Inferior parietal cortex (tissue), 1 donor: ENCODE results near the gene ENGASE.

ENCODE experiments used
- DNase-seq: peaks from one replicate; pipeline ENCODE4 v3.0.0-alpha.2; 2016; ENCODE audit errors: extremely low spot score

ENGASE gene

DNA sequence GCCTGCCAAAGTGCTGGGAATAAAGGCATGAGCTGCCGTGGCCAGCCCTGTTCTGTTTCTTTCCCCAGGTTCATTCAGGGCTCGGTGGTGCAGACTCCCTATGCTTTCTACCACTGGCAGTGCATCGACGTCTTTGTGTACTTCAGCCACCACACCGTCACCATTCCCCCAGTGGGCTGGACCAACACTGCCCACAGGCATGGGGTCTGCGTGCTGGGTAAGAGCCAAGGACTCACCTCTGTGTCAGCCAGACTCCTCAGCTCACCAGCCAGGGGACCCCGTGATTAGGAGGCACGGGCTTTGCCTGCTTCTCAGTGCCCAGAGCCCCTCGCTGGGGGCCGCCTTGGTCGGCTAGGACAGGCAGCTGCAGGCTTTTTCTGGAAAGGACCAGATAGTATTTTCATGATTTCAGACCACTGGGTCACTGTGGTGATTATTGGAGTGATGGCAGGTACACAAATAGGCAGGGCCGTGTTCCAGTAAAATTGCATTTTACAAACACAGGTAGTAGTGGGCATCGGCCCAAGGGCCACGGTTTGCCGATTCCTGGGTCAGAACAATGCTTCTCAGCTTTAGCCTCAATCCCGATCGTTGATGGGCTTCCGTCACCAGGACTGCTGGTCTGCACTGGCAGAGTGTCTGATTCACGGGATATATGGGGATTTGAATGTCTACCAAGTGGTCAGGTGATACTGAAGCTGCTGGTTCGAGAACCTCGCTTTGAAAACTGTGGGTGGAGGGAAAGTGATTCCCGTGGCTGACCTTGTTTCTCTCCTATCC lies 5.0 kb downstream of the ENGASE start:
- peak; percentile 13 for DNase-seq

DNA sequence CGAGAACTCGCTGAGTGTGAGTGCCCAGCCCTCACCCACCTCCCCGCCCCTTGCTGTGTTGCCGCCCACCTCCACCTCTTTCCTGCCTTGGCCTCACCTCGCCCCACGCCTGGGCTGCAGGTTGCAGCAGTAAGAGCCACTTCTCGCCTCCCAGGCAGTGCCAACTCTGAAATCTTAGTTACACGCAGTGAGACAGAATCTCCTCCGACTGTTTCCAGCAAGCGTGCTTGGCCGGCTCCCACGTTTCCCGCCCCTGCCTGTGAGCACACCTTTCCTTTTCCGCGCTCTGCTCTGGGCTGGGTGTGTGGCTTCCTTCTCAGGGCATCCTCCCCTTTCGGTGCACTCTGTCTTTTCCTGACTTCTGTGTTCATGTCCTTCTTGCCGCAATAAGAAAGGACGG lies 5.7 kb downstream of the ENGASE start:
- DNase-seq: no peak

DNA sequence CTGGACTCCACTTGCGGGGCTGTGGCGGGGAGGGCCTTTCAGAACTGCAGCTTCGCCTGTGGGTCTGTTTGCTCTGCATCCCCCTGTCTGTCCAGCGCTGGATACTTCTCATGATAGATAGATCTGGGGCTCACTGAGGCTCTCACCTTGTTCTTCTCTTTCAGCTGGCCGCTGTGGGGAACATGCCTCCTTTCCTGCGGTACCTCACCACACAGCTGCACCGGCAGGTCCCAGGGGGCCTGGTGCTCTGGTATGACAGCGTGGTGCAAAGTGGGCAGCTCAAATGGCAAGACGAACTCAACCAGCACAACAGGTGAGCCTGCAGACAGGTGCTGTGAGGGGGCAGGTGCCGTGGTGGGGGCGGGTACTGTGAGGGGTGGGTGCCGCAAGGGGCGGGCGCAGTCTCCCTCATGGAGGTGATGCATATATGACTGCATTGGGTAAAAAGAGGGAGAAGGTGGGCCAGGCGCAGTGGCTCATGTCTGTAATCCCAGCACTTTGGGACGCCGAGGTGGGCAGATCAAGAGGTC lies 6.2 kb downstream of the ENGASE start:
- DNase-seq: no peak

DNA sequence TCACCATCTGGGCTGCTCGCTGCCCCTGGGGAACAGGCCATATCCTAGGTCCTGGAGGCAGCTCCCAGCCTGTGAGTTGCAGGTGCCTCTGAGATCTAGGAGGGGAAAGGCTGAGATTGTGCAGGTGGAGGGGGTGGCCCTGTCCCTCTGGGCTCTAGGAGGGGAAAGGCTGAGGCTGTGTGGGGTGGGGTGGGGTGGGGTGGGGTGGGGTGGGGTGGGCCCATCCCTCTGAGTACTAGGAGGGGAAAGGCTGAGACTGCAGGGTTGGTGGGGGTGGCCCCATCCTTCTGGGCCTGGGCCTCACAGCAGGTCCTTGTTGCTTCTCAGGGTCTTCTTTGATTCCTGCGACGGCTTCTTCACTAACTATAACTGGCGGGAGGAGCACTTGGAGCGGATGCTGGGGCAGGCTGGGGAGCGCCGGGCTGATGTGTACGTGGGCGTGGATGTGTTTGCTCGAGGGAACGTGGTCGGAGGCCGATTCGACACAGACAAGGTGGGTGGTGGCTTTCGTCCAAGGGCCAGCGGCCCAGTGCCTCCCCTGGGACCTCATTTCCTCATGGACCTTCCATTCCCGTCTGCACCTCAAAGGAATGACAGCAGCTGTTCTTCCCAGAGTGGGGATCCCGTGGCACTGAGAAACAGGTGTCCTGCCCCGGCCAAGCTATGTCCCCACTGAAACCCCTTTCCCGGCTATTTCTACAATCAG lies 7.1 kb downstream of the ENGASE start:
- DNase-seq: no peak

DNA sequence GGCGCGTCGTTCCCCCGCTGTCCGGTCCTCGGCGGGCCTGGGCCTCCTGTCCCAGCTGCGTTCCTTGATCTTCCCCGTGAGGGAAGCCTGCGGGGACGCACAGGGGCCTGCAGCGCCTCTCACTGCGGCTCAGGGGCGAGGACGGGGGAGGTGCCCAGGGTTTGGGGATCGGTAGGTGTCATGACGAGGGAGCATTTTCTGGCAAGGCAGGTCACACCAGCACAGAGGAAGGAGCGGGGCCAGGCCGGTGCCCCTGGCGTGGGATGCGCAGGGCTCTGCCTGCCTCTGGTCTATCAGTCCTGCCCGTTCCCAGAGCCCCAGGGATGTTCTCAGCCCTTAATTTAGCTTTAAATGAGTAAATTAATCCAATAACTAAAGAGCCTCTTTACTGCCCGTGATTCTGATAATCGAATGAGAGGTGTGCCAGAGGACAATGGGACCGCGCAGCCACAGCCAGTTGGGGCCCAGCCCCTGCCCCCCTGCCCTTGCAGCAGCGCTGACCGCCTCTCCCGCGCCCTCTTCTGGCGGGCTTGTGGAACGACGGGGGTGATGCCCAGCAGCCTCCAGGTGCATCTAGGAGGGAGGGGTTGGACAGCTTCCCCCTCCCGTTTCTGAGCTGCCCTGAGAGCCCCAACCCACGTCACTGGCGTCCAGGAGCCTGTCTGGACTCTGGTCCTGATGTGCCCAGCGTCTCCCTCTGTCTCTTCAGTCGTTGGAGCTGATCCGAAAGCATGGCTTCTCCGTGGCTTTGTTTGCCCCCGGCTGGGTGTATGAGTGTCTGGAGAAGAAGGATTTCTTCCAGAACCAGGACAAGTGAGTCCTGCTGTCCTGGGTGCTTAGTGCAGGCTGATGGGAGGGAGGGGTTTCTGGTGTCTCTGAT lies 7.9 kb downstream of the ENGASE start:
- DNase-seq: peak; percentile 17

DNA sequence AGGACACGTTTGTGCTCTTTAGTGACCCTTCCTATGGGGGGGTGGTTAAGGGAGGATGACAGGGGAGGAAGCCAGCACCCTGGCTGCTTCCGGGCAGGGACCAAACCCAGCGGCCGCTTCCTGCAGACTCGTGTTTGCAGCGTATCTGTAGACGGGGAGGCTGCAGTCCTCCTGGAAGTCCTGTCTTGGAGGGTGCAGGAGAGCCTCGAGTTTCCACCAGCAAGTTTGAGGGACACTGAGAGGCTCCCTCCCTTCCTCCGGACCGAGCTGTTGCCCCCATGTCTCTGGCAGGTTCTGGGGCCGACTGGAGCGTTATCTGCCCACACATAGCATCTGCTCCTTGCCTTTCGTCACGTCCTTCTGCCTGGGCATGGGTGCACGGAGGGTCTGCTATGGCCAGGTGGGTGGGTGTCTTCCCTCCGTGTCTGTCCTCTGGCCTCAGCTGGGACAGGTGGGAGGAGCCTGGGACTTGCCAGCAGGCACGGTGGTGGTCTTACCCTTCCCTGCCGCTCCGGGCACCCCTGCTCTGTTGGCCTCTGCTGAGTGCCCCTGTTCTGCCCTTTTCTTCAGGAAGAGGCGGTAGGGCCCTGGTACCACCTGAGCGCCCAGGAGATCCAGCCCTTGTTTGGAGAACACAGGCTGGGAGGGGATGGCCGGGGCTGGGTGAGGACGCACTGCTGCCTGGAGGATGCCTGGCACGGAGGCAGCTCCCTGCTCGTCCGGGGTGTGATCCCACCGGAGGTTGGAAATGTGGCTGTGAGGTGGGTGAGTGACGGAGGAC lies 8.8 kb downstream of the ENGASE start:
- no peak for DNase-seq

DNA sequence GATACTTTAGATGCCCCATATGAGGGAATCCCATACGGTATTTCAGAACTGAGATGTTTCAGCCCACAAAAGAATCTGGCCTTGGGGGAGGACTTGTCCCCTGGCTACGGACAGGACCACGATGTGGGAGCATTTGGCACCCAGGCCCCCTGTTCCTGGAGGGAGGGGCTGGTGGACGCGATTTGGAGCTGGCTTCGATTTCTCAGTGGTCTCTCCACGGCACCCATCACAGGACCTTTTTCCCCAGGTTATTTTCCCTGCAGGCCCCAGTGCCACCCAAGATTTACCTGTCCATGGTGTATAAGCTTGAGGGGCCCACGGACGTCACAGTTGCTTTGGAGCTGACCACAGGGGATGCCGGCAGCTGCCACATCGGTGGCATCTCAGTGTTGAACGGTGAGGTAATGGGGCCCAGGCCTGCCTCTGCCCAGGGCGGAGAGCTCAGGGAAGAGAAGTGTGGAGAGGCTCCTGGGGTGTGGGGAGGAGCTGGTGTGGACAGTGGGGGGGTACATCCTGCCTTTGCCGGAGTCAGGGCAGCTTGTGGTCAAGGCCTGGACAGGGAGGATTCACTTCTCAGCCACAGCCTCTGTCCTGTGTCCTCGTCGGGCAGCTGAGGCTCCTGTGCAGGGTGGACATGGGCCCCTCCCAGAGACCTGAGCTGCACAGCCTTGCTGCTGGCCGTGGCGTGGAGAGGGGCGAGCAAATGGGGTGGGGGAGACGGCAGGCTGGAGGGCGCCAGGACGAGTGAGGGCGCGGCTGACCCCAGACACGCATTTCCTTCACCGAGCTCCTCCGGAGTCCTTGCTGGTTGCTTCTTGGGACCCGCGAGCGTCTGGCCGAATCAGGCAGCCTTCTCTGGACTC lies 9.9 kb downstream of the ENGASE start:
- no peak for DNase-seq

DNA sequence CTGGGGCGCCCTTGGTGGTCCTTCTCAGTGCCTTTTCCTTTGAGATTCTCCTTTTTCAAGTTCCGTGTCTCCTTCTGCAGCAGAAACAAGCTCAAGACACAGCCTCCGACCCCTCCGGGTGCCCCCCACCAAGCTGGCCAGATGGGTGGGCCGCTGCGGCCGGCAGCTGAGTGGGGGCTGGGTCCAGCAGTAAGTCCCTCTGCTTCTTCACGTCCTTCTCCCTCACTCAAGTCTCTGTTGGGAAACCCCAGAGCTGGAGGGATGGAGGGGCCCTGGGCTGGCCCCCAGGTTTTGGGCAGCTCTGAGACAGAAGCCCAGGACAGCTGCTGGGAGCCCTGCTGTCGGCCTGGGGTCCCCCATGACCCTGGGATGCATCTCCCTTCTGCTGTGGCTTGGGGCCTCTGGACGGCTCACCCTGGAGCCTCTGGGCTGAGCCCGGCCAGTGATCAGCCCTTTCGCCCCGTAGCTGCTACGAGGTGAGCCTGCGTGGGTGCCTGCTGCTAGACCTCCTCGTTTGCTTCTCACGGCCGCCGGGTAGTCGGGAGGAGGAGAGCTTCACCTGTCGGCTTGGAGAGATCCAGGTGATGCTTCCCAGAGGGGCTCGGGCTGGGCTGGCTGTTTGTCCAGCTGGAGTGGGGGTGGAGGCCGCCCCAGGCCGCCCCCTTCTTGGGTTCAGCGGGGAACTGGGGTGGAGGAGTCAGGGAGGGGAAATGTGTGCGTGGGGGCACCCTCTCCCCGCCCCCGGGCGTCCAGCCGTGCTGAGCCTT lies 10.7 kb downstream of the ENGASE start:
- DNase-seq: no peak

DNA sequence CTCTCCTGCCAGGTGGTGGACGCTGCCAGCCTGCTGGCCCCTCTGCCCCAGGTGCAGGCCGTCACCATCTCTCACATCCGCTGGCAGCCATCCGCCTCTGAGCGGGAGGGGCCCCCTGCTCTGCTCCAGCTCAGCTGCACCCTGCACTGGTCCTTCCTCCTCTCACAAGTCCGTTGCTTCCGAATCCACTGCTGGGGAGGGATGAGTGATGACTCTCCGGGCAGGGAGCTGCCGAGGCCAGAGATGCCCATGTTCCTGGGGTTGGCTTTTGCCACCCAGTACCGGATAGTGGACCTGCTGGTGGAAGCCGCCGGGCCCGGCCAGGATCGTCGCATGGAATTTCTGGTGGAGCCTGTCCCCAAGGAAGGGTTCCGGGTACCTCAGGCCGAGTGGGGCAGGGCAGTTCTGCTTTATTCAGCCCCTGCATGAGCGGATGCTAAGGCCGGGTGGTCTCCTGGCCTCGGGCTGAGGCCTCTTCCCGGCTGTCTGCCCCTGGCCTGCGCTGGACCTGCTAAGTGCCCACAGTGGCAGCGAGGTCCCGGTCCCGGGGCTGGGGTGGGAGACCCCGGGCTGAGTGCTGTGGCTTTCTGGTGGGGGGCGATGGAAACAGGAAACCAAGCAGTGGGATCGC lies 11.4 kb downstream of the ENGASE start:
- DNase-seq: no peak

DNA sequence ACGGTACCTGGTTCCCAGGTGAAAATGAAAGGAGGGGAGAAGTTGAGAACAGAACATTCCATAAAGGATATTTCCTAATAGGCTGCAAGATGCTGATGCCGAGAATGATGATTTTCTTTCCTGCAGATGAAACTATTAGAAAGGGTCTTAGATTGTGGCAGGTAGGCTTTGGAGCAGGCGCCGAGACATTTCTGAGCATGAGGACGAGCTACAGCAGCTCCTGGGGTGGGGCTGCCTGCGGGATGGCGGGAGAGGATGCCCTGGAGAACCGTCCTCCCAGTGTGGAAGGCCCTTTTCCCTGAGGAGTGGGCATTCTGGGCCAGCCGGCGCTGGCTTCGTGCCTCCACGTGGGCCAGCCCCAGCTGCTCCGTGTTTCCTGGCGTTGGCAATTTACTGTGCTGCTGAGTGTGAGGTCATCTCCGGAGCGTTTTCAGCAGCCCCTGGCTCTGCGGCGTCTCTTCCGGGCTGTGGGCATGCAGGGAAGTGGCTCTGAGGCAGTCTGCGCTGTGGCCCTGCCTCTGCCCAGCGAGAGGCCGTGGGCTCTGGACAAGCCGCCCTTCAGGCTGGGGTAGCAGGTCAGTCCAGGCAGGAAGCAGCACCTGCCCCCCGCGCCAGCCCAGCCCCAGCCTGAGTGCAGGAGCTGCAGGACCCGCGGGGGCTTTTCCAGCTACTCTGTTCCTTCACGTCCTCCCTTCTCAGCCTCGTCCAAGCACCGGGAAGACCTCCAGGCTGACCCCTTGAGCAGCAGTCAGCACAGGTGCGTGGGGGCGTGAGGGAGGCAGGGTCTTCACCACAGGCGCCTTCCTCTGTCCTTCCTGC lies 12.2 kb downstream of the ENGASE start:
- DNase-seq: no peak

DNA sequence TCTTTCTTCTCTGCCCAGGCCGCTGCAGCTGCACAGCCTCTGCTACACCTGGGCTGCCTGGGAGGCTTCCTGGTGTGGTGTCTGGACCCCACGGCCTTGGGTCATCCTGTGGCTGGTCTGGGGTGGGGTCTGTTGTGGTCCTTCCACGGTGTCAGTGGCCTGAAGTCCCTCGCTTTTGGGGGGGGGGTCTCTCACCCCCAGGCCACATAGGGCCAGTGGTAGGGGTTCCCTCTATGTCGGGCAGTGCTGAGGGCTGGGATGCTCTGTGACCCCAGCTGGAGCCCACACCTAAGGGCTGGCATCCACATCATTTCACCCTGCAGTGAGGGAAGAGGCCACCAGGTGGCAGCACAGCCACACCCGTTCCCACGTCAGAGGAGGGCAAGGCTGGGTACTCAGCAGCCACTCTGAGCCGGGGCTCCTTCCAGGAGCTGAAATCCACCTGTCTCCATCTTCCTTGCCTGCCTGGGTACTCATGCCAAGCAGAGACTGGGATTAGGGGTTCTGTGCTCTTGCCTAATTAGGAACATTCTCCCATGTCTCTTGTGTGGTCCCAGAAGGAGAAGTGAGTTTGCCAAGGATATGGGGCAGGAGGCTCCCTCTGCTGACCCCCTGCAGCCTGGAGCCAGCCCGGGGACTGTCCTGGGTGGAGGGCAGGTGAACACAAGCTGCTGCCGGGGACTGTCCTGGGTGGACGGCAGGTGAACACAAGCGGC lies 13.0 kb downstream of the ENGASE start:
- peak; percentile 81 for DNase-seq

DNA sequence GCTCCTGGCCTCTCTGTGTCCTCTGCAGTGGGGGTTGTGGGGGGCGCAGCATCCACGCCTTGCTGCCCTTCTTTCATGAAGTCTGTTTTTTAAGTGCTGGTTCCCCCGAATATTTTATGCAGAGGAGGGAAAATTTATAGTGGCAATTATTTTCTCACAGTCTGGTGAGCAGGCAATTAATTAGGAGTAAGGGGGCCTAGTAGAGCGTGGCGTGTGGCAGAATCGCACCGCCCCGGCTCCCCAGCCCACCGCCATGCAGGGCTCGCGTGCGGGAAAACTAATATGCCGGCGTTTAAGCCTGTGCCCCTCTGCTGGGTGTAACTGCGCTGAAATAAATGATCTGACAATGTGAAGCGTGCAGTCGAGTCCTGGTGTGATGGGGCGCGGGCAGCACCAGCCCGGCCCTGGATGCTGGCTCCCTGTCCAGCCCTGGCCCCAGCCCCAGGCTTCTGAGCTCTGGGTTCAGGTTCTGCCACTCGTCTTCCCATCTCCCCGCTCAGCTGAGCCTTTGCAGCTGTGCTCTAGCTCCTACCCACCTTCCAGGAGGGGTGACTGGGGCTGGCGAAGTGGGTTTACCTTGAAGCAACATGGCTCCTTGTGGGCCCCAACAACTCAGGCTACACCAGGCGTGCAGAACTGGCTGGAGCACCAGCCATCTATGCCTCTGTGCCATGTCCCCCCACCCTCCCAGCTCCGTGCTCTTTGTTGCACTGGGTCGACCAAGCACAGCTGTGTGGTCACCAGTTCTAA lies 13.8 kb downstream of the ENGASE start:
- DNase-seq: no peak

DNA sequence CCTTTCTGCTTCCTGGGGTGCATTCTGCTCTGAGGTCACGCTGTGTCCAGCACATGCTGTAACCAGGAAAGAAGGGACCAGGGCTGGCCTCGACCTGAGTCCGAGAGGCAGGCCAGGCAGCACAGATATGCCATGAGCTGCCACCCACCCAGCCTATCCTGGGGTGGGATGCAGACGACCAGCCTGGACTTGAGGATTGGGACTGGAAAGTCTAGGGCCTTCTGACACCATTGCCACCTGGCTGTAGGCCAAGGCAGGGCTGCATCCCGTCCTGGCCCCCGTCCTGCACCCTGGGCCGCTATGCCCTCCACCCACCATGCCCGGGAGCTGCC lies 14.3 kb downstream of the ENGASE start:
- DNase-seq: no peak

DNA sequence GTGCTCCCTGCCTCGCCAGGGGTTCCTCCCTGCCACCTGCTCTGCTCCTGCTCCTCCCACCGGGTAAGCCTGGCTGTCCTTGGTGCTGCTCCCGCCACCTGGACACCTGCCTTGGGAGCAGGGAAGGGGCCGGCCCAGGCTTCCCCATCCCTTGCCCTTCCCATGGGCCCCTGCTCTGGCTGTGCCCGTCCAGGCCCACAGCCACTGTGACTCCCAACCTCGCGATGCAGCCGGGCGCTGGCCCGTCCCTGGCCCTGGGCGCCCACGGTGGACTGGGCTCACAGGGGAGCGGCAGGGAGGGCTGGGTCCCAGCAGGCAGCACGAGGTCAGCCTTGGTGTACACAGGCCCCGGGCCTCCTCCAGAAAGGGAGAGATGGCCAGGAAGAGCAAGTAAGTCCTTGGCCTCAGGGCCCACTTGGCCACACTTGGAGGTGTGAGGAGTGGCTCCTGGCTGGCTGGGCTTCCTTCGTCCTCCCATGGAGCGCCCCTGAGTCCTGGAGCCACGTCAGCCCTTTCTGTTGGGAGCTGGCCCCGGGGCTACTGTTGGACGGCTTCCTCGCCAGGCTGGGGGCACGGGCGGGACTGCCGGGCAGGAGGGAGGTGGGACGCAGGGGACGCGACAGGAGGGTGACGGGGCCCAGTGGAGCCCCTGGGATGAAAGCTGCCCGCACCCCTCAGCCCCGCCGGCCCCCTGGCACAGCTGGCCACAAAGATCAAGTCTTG lies 15.3 kb downstream of the ENGASE start:
- DNase-seq: no peak

DNA sequence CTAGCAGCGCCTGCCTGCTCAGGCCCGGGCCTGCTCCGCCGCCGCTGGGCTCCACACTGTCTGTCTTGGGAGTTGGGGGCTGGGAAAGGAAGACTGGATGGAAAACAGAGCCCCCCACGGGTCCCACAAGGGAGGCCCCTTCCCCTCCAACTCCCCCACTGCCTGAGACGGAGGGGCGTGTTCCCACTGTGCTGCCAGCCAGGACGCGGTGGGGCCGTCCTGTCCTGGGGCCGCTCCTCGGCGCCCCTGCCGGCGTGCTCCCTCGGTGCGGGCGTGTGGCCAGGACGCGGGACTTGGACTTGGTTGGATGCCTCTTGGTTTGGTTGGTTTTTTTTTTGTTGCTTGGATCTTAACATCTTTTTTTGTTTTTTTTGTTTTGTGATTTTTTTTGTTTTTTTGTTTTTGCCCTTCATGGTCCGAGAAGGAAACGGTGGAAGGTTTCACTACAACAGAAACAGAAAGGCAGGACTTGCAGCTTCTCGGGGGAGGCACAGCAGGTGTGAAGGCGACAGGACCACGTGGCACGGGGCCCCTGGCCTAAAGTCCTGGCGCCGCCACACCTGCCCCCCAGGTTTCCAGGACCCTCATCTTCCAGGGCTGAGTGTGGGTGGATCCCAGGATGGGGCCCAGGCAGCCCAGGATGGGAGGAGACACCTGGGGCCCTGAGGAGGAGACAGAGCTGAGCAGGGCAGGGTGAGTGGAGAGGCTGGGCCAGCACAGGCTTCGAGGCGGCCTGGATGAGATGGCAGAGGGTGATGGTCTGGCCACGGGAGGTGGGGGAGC lies 16.0 kb downstream of the ENGASE start:
- DNase-seq: no peak
